Thyroid gland (tissue), 4 donors: ENCODE data around the gene CAV2. TPM values are rescaled to one million over a fixed set of nuclear protein-coding genes. Genes with fewer than 3 reads are reported as not detected.
A peak's percentile ranks its signal among the peaks of the same experiment; 100 is the strongest.

ENCODE experiments used
- DNase-seq, 2 donors: peaks; one replicate each; pipeline ENCODE4 v3.0.0-alpha.2; 2019
- H3K27ac ChIP-seq, 3 donors: fragments of 200-600 bp; sonication (generic); 1 replicate in 2 of 3; 2 replicates in 1 of 3; pipeline ENCODE4 v1.5.1; 2016 to 2019; ENCODE audit warnings: mild to moderate bottlenecking in 1 of 3, moderate library complexity in 1 of 3
- H3K27me3 ChIP-seq: fragments of 200-600 bp; sonication (generic); one replicate; pipeline ENCODE4 v1.5.1; 2019
- H3K36me3 ChIP-seq, 2 donors: fragments of 200-600 bp; sonication (generic); one replicate each; pipeline ENCODE4 v1.5.1; 2016 to 2019
- H3K4me1 ChIP-seq, 2 donors: fragments of 200-600 bp; sonication (generic); one replicate each; pipeline ENCODE4 v1.5.1; 2017 to 2019
- H3K4me3 ChIP-seq, 3 donors: fragments of 200-600 bp; sonication (generic); replicated peaks in 1 of 3; 1 replicate in 2 of 3; 2 replicates in 1 of 3; pipeline ENCODE4 v1.5.1; 2016; ENCODE audit warnings: mild to moderate bottlenecking in 1 of 3
- H3K9me3 ChIP-seq: fragments of 200-600 bp; sonication (generic); one replicate; pipeline ENCODE4 v1.5.1; 2017
- POLR2A ChIP-seq, 2 donors: fragments of 450-650 bp; IDR thresholded peaks; one replicate each; pipeline ENCODE4 v1.6.1; 2017; ENCODE audit warnings: antibody characterized with exemption in 2 of 2, mild to moderate bottlenecking in 2 of 2, moderate library complexity in 1 of 2
- WGBS, 2 donors: methylation state at CpG; one replicate each; pipeline ENCODE4 v1.1.5; 2017; 5-methylcytosine and 5-hydroxymethylcytosine counted together
- intact Hi-C: fragments of 100-400 bp; cut with DNase I; formaldehyde crosslinking; loops from one replicate; pipeline ENCODE4 v1.15.1; 2023
- total RNA-seq, 4 donors: library from RNA; depleted of rRNA; stranded (reverse); fragments of >200 nt; gene quantifications; one replicate each; pipeline ENCODE4 v1.2.3, GENCODE V29; 2016
- TF ChIP-seq, protein P1 (sequence below), 6 experiments: fragments of 200-600 bp in 3 of 6; fragments of 450-650 bp in 3 of 6; sonication (generic) in 3 of 6; IDR thresholded peaks; one replicate each; pipeline ENCODE4 v1.5.1; 2016 to 2019; ENCODE audit warnings: antibody characterized with exemption in 6 of 6, mild to moderate bottlenecking in 2 of 6, inconsistent platforms in 1 of 6, moderate library complexity in 1 of 6

The CAV2 gene
- total RNA-seq, 4 donors from 2014 or later: 210 to 331 (median 239) TPM

DNA sequence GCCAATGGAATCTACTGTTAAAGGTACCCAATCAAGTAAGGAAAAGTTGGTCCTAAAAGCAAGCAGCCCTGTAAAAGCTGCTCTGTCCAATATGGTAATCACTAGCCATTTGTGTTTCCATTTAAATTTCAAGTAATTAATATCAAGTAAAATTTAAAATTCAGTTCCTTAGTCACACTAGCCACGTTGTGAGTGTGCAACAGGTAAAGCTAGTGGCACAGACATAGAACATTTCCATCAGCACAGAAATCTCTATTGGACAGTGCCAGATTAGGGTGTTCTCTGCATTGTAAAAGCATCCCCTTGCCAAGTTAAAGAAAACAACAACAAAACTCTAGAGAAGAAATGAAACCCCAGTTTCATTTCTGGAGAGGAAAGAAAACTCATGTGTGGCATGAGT is 29.7 kb downstream of the CAV2 start:
- H3K4me1 ChIP-seq: peaks cover 29 to 36% of the 10 kb centered on the region in 2 donors

DNA sequence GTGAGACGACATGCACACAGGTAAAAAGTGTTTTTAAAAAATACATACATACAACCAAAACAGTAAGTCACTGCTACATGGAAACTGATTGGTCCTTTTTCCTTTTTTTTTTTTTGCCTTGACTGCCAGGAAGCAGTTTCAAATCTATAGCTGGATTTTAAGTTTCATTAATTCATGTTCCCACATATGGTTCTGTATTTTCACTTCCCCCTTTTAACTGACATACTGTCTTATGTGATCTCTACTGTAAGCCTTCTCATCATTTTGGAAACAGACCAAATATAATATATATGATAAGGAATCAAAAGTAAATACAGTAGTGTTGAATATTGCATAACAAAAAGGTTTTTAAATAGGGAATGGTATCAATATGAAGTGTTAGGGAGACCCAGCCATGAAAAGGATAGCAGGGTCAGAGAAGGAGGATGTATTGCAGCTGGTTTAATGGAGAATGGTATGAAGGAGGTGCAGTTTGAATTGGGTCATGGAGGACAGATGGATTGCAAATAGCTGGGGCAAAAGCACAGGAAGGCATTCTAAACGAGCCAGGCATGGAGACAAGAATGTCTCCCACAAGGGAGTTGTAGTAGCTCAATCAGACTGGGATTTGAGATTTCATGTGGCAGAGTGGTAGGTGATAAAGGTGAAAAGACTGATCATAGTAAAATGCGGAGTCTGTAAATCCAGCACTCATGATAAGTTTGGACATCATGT is 30.7 kb downstream of the CAV2 start:
- H3K4me3 ChIP-seq: no peak overlapping the region
- H3K27me3 ChIP-seq: no peaks in the 10 kb centered on the region
- H3K4me1 ChIP-seq: peaks cover 36 to 37% of the 10 kb centered on the region in 2 donors
- H3K9me3 ChIP-seq: no peaks in the 10 kb centered on the region
- TF ChIP-seq, protein P1, sequence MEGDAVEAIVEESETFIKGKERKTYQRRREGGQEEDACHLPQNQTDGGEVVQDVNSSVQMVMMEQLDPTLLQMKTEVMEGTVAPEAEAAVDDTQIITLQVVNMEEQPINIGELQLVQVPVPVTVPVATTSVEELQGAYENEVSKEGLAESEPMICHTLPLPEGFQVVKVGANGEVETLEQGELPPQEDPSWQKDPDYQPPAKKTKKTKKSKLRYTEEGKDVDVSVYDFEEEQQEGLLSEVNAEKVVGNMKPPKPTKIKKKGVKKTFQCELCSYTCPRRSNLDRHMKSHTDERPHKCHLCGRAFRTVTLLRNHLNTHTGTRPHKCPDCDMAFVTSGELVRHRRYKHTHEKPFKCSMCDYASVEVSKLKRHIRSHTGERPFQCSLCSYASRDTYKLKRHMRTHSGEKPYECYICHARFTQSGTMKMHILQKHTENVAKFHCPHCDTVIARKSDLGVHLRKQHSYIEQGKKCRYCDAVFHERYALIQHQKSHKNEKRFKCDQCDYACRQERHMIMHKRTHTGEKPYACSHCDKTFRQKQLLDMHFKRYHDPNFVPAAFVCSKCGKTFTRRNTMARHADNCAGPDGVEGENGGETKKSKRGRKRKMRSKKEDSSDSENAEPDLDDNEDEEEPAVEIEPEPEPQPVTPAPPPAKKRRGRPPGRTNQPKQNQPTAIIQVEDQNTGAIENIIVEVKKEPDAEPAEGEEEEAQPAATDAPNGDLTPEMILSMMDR (IDR thresholded peaks at IDR 0.05): no peak
- no peak for TF ChIP-seq POLR2A (IDR thresholded peaks at IDR 0.05)
- DNase-seq: no peak
- peaks cover 0 to 5% of the 10 kb centered on the region in 2 donors for H3K36me3 ChIP-seq
- WGBS, 2 donors: 68 to 82% methylated on average over 3 of the region's 3 CpGs
- intact Hi-C loops: no loop called here
- H3K27ac ChIP-seq: peak overlapping the region in 1 of 3 donors; percentile 14

More for the DNA sequence above, 29.7 kb downstream of the CAV2 start:
- Histone ChIP-seq H3K36me3 (no peaks in the 10 kb centered on the region), H3K27ac (peak overlapping the region in 2 of 3 donors; percentile 96 to 97), H3K27me3 (no peaks in the 10 kb centered on the region), H3K4me3 (no peak overlapping the region), H3K9me3 (no peaks in the 10 kb centered on the region)
- TF ChIP-seq POLR2A (IDR thresholded peaks at IDR 0.05): no peak
- TF ChIP-seq, protein P1 (IDR thresholded peaks at IDR 0.05): no peak
- intact Hi-C loops: loop anchor here (5.0 to 10.0 kb wide), 2 partner anchors 174 to 257 kb away; no protein-coding TSS in a partner anchor
- DNase-seq: no peak
- WGBS, 2 donors: 58 to 82% methylated on average over 1 of the region's 1 CpG

DNA sequence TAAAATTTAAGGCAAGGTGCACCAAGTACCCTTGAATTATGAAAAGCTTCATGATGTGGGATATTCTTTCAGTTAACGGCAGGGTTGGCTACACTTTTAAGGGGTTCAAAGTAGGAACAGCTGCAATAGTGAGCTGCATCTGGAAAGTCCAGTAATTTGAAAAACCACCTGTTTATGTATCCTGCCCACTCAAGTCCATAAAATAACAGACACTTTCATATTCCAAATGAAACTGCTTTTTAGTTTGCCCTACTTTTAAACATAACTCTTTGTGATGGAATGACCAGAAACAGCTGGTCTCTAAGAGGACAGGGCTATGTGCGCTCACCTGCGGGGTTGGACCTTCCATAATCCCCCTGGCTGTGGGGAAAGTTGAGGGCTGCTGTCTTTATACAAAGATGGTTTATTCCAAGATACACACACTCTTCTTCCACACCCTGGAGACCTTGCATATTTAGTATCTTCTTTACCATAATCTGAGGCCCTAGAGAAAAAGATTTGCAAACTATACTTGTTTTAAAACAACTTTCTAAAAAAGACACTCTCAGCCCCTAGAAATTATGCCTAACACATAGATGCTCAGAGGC is 32.7 kb downstream of the CAV2 start:
- Histone ChIP-seq H3K4me1 (peaks cover 33 to 39% of the 10 kb centered on the region in 2 donors), H3K9me3 (no peaks in the 10 kb centered on the region), H3K27ac (no peak overlapping the region), H3K4me3 (no peak overlapping the region), H3K36me3 (peaks cover 0 to 13% of the 10 kb centered on the region in 2 donors), H3K27me3 (no peaks in the 10 kb centered on the region)
- WGBS, 2 donors: 86 to 89% methylated on average over 3 of the region's 3 CpGs
- intact Hi-C loops: no loop called here
- TF ChIP-seq, protein P1 (IDR thresholded peaks at IDR 0.05): no peak
- TF ChIP-seq POLR2A (IDR thresholded peaks at IDR 0.05): no peak
- no peak for DNase-seq

DNA sequence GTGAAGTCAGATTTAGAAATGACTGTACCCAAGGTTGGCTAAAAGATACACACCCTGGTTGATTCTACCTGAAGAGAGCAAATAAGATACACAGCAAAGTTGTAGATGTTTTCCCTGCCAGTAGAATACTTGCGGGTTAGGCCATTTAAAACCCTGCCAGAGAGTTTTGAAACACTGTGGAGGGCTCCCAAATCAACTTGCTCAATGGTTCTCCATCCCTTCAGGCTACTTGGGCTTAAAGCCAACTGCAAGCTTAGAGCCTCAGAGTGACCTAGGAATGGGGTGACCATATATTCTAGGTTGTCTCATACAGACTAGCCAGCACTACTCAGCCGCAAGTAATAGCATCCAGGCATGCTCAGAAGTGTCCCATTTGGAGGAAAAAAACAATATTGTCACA is 35.3 kb downstream of the CAV2 start:
- Histone ChIP-seq H3K9me3 (no peaks in the 10 kb centered on the region), H3K4me3 (no peak overlapping the region), H3K36me3 (peaks cover 14 to 19% of the 10 kb centered on the region in 2 donors), H3K4me1 (peaks cover 18 to 22% of the 10 kb centered on the region in 2 donors), H3K27me3 (no peaks in the 10 kb centered on the region), H3K27ac (no peak overlapping the region)
- TF ChIP-seq, protein P1 (IDR thresholded peaks at IDR 0.05): no peak
- 88% methylated on average over 2 of the region's 2 CpGs for WGBS, 2 donors
- intact Hi-C loops: no loop called here
- no peak for DNase-seq

DNA sequence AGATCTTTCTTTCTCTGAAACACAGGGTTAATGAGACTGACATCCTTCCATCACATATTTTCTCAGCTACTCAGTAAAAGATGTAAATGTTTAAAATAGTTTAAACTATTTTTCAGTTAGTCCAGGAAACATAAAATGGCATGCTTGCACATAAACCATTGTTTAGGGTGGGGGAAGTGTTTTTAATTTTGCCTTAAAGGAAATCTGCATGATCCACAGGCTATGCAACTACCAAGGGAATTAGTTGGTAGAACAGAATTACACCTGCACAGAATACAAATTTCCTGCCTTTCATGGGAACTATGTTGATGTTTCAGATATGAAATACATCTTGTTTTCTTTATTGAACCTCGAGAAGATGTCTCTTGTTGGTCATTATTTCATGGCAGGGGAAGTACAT is 35.9 kb downstream of the CAV2 start:
- intact Hi-C loops: no loop called here
- peaks cover 14 to 19% of the 10 kb centered on the region in 2 donors for H3K36me3 ChIP-seq
- no peak overlapping the region for H3K4me3 ChIP-seq
- no peak for TF ChIP-seq POLR2A (IDR thresholded peaks at IDR 0.05)
- TF ChIP-seq, protein P1 (IDR thresholded peaks at IDR 0.05): no peak
- peaks cover 12 to 19% of the 10 kb centered on the region in 2 donors for H3K4me1 ChIP-seq
- no peaks in the 10 kb centered on the region for H3K27me3 ChIP-seq
- no peak overlapping the region for H3K27ac ChIP-seq
- WGBS, 2 donors: 72 to 78% methylated on average over 1 of the region's 1 CpG
- no peak for DNase-seq
- no peaks in the 10 kb centered on the region for H3K9me3 ChIP-seq
